DND-41 (cell line): ENCODE measurements around the gene ATP10A.

Experiments used
- EZH2 ChIP-seq: IDR thresholded peaks from 3 replicates; pipeline ENCODE4 v1.6.1; 2012; ENCODE audit warnings: borderline replicate concordance, low read depth, mild to moderate bottlenecking, moderate library complexity, low read length, inconsistent platforms; ENCODE audit not compliant: severe bottlenecking
- TF ChIP-seq, protein P1 (sequence below): IDR thresholded peaks from 2 replicates; pipeline ENCODE4 v1.5.1; 2012; ENCODE audit warnings: borderline replicate concordance, low read length, moderate library complexity, mild to moderate bottlenecking; ENCODE audit not compliant: poor library complexity, severe bottlenecking; ENCODE audit errors: extremely low read depth

DNA sequence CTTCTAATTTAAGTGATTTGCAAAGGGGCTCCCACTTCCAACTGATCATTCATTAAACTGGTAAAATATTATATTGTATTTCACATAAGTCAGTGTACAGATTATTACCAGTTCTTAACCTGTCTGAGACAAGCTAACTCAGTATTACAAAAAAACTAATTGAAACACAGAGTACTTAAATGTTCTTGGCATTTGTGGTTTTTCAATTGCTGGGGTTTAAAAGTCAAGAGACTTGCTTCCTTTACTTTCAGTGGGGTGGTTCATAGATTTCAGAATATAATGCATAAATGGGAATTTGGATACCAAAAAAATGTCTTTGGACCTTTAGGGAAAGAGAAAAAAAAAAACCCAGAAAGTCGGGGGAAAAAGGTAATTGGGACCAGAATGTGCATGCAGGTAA, 85.0 kb downstream of the ATP10A start:
- TF ChIP-seq, protein P1, sequence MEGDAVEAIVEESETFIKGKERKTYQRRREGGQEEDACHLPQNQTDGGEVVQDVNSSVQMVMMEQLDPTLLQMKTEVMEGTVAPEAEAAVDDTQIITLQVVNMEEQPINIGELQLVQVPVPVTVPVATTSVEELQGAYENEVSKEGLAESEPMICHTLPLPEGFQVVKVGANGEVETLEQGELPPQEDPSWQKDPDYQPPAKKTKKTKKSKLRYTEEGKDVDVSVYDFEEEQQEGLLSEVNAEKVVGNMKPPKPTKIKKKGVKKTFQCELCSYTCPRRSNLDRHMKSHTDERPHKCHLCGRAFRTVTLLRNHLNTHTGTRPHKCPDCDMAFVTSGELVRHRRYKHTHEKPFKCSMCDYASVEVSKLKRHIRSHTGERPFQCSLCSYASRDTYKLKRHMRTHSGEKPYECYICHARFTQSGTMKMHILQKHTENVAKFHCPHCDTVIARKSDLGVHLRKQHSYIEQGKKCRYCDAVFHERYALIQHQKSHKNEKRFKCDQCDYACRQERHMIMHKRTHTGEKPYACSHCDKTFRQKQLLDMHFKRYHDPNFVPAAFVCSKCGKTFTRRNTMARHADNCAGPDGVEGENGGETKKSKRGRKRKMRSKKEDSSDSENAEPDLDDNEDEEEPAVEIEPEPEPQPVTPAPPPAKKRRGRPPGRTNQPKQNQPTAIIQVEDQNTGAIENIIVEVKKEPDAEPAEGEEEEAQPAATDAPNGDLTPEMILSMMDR: no peak
- no peak for TF ChIP-seq EZH2
